ENCODE measurements around the gene ALDH16A1.

The ALDH16A1 gene

DNA sequence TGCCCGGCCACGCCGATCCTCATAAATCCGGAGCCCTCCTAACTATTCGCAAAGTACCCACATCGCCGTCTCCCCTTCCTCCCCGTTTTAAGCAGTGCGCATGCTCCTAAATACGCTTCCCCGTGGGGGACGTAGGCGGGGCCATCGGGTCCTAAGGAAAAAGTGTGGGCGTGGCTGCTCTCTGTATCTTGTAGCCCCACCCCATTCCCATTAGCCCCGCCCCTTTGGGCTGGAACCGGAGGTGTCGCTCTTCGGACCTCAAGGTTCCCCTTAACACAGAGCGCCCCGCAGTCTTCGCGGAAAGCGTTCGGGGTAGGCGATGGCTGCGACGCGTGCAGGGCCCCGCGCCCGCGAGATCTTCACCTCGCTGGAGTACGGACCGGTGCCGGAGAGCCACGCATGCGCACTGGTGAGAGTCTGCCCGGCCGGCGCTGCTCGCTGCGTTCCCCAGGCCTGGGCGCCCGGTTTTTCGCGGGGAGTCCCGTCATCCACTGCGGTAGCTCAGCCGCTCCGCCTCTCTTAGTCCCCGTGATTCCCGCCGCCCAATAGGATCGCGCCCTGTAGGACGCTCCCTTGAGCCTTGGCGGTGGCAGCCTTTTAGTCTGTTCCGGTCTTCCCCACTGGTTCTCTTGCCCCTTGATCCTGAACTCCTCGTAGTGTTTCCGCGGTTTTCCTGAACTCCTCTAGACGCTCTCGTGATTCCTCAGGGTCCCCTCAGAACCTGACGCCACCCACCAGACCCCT, at the start of gene ALDH16A1:
Gene ALDH16A1 (plus strand): TSS at position 213 of the 744 bp plus-strand sequence. CDS start 107 bp downstream, at position 320.
- H3K9ac ChIP-seq (ENCODE audit: low read length in 2 of 2) = peak within 1 kb of the TSS; percentile 92 to 97
- peaks cover 0 to 6% of the 10 kb centered on the region in 2 donors for H3K36me3 ChIP-seq (ENCODE audit: control insufficient read depth in 2 of 2, insufficient read depth in 2 of 2, low read length in 2 of 2)
- H3K4me1 ChIP-seq (ENCODE audit: control insufficient read depth, insufficient read depth, low read length) = peaks cover 13% of the 10 kb centered on the region
- no peaks in the 10 kb centered on the region for H3K9me3 ChIP-seq (ENCODE audit: control insufficient read depth in 2 of 2, low read length in 2 of 2)
- H3K27me3 ChIP-seq (ENCODE audit: control insufficient read depth in 1 of 2, insufficient read depth in 2 of 2, low read length in 2 of 2) = no peaks in the 10 kb centered on the region
- peak within 1 kb of the TSS; percentile 82 to 95 for H3K4me3 ChIP-seq (ENCODE audit: low read length in 2 of 2)
- H3K27ac ChIP-seq (ENCODE audit: low read length) = peak within 1 kb of the TSS; percentile 98

DNA sequence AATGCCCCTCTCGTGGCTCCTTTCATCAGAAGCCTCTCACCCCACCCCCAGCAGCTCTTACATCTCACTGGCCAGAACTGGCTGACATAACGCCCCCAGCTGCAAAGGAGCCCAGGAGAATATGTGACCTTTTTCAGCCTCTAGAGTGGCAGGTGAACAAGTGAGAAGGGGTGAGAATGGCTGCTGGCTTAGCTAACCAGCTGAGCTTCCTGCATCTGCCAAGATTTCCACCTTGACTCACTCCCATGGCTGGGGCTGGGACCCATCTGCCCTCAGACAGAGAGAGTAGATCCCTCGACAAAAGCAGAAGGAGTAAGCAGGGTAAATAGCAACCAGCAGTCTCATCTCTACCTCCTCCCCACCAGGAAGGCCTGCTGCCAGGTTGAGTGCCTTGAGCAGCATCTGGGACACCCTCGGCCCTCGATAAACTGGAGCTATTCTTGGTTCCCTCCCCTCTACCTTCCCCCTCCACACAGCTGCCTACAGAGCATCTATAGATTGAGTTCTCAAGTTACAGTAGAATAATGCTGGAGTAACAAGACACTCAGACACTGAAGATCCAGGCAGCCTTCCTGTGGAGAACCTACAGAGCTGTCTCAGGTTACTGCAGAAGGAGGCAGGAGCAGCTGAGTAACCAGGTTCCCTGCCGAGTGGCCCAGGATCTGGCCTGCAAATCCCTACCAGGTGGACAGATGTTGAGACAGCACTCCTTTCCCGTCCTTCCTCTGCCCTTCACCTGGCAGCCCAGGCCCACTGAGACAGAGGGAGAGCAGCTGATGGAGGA, 49.4 kb upstream of the ALDH16A1 start:
- Histone ChIP-seq H3K9ac (ENCODE audit: low read length in 2 of 2) (no peak overlapping the region), H3K9me3 (ENCODE audit: control insufficient read depth in 2 of 2, low read length in 2 of 2) (no peaks in the 10 kb centered on the region), H3K4me3 (ENCODE audit: low read length in 2 of 2) (no peak overlapping the region), H3K27me3 (ENCODE audit: control insufficient read depth in 1 of 2, insufficient read depth in 2 of 2, low read length in 2 of 2) (peaks cover 0 to 2% of the 10 kb centered on the region in 2 donors), H3K4me1 (ENCODE audit: control insufficient read depth, insufficient read depth, low read length) (no peaks in the 10 kb centered on the region), H3K36me3 (ENCODE audit: control insufficient read depth in 2 of 2, insufficient read depth in 2 of 2, low read length in 2 of 2) (no peaks in the 10 kb centered on the region), H3K27ac (ENCODE audit: low read length) (no peak overlapping the region)

DNA sequence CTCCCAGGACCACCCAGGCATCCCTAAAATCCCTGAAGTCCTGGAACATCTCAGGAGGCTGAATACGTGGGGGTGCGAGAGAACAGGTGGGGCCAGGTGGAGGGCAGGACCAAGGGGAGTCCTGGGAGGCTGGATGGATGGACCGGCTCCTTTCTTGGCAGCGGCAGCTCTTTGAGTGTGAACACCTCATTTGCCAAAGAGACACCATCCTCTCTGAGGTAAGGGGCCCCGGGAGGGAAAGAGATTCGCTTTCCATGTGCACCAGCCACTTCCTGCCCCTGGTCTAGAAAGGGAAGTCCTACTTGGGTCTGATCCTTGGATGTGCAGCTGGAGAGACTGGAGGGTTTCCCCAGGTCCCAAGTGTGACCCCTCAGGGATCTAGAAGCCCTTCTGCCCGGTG, 45.9 kb upstream of the ALDH16A1 start:
- no peaks in the 10 kb centered on the region for H3K9me3 ChIP-seq (ENCODE audit: control insufficient read depth in 2 of 2, low read length in 2 of 2)
- no peaks in the 10 kb centered on the region for H3K36me3 ChIP-seq (ENCODE audit: control insufficient read depth in 2 of 2, insufficient read depth in 2 of 2, low read length in 2 of 2)
- H3K4me1 ChIP-seq (ENCODE audit: control insufficient read depth, insufficient read depth, low read length) = no peaks in the 10 kb centered on the region
- H3K4me3 ChIP-seq (ENCODE audit: low read length in 2 of 2) = no peak overlapping the region
- peaks cover 4 to 5% of the 10 kb centered on the region in 2 donors for H3K27me3 ChIP-seq (ENCODE audit: control insufficient read depth in 1 of 2, insufficient read depth in 2 of 2, low read length in 2 of 2)
- no peak overlapping the region for H3K9ac ChIP-seq (ENCODE audit: low read length in 2 of 2)
- no peak overlapping the region for H3K27ac ChIP-seq (ENCODE audit: low read length)

DNA sequence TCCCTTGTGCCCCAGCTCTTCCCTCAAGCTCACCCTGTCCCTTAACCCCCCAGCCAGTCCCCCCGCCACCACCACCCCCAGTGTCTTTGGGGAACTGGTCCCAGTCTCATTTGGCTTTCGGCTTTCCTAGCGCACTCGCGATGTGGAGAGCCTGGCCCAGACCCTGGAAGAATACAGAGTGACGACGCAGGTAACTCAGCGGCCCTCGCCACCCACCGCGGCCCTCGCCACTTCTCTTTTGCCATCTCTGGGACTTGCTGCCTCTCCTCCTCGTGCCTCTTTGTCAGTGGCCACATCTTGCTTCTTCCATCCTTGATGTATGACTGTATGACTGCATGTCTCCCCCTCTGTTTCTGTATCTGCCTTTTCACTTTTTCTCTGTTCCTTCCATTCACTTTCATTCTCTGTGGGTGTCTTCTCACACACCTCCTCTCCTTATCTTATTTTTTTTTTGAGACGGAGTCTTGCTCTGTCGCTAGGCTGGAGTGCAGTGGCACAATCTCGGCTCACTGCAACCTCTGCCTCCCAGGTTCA, 45.5 kb upstream of the ALDH16A1 start:
- H3K9ac ChIP-seq (ENCODE audit: low read length in 2 of 2) = no peak overlapping the region
- no peak overlapping the region for H3K4me3 ChIP-seq (ENCODE audit: low read length in 2 of 2)
- no peaks in the 10 kb centered on the region for H3K4me1 ChIP-seq (ENCODE audit: control insufficient read depth, insufficient read depth, low read length)
- H3K27me3 ChIP-seq (ENCODE audit: control insufficient read depth in 1 of 2, insufficient read depth in 2 of 2, low read length in 2 of 2) = peaks cover 4 to 9% of the 10 kb centered on the region in 2 donors
- no peaks in the 10 kb centered on the region for H3K9me3 ChIP-seq (ENCODE audit: control insufficient read depth in 2 of 2, low read length in 2 of 2)
- H3K36me3 ChIP-seq (ENCODE audit: control insufficient read depth in 2 of 2, insufficient read depth in 2 of 2, low read length in 2 of 2) = no peaks in the 10 kb centered on the region
- H3K27ac ChIP-seq (ENCODE audit: low read length) = no peak overlapping the region

DNA sequence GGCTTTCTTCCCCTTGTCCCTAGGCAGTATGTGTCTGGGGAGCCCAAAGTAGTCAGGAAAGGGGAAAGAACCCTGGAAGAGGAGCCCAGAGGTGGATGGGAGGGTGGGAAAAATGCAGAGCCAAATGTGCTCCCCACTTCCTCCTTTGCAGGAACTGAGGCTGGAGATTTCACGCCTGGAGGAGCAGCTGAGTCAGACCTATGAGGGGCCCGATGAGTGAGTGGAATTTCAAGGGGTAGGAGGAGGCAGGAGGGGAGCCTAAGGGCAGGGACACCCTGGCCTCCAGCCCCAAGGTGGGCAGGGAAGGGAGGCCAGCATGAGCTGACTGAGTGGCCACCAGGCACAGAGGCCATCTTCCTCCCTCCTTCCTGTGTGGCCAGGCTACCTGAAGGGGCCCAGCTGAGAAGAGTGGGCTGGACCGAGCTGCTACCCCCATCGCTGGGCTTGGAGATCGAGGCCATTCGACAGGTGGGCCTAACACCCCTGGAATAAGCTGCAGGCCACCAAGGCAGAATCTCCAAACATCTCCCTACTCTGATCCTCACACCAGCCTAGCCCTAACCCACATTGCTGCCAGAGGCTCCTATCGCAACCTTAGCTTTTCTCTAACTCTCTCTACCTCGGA, 44.1 kb upstream of the ALDH16A1 start:
- no peak overlapping the region for H3K9ac ChIP-seq (ENCODE audit: low read length in 2 of 2)
- H3K4me3 ChIP-seq (ENCODE audit: low read length in 2 of 2) = no peak overlapping the region

DNA sequence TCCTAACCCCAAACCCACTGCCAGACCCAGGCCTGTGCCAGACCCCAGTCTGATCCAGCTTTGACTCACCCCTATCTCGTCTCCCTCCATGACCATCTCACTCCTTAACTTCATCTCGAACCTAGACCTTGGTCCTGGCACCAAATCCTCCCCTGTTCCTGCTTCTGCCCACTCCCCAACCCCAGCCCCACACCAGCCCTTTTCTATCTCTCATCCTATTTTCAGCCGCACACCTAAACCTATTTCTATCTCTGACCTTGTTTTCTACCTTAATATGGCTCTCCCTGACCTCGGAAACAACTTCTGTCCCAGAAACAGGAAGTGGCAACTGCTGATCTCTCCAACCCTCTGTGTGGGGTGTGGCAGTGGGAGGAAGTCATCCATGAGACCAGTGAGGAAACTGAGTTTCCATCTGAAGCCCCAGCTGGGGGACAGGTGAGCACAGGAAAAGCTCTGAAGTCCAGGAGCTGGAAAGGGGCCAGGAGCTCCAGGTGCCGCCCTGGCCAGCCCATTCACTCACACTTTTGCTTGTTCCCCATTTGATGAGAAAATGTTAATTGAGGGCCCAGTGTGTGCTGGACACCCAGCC, 43.5 kb upstream of the ALDH16A1 start:
- Histone ChIP-seq H3K9me3 (ENCODE audit: control insufficient read depth in 2 of 2, low read length in 2 of 2) (no peaks in the 10 kb centered on the region), H3K4me3 (ENCODE audit: low read length in 2 of 2) (no peak overlapping the region), H3K4me1 (ENCODE audit: control insufficient read depth, insufficient read depth, low read length) (no peaks in the 10 kb centered on the region), H3K27me3 (ENCODE audit: control insufficient read depth in 1 of 2, insufficient read depth in 2 of 2, low read length in 2 of 2) (peaks cover 6 to 10% of the 10 kb centered on the region in 2 donors), H3K36me3 (ENCODE audit: control insufficient read depth in 2 of 2, insufficient read depth in 2 of 2, low read length in 2 of 2) (no peaks in the 10 kb centered on the region), H3K27ac (ENCODE audit: low read length) (no peak overlapping the region), H3K9ac (ENCODE audit: low read length in 2 of 2) (no peak overlapping the region)

More for the DNA sequence above, 44.1 kb upstream of the ALDH16A1 start:
- Histone ChIP-seq H3K4me1 (ENCODE audit: control insufficient read depth, insufficient read depth, low read length) (no peaks in the 10 kb centered on the region), H3K36me3 (ENCODE audit: control insufficient read depth in 2 of 2, insufficient read depth in 2 of 2, low read length in 2 of 2) (no peaks in the 10 kb centered on the region), H3K27me3 (ENCODE audit: control insufficient read depth in 1 of 2, insufficient read depth in 2 of 2, low read length in 2 of 2) (peaks cover 4 to 10% of the 10 kb centered on the region in 2 donors), H3K9me3 (ENCODE audit: control insufficient read depth in 2 of 2, low read length in 2 of 2) (no peaks in the 10 kb centered on the region), H3K27ac (ENCODE audit: low read length) (no peak overlapping the region)

DNA sequence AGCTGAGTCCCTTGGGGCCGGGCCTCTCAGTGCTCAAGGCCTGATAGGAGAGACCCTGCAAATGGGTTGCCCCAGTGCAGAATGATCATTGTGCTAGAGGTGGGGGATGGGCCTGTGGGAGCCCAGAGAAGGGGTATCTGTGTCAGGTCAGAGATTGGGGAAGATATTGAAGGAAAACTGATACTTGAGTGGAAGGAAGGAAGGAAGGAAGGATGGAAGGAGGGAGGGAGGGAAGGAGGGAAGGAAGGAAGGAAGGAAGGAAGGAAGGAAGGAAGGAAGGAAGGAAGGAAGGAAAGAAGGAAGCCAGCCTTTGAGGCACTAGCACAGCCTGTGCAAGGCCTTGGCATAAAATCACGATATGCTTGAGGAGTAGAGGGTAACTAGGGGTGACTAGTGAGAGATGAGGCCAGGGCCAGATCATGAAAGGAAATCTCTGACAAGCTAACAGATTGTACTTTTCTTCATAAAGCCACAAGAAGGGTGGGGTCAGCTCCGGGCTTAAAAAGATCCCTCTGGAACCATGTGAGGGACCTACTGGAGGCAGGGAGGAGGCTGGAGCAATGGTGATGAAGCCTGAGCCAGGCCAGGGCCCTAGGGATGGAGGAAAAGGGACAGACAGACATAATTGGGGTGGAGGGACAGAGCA, 41.2 kb upstream of the ALDH16A1 start:
- Histone ChIP-seq H3K4me1 (ENCODE audit: control insufficient read depth, insufficient read depth, low read length) (no peaks in the 10 kb centered on the region), H3K27me3 (ENCODE audit: control insufficient read depth in 1 of 2, insufficient read depth in 2 of 2, low read length in 2 of 2) (peaks cover 4 to 22% of the 10 kb centered on the region in 2 donors), H3K4me3 (ENCODE audit: low read length in 2 of 2) (no peak overlapping the region), H3K9ac (ENCODE audit: low read length in 2 of 2) (no peak overlapping the region), H3K36me3 (ENCODE audit: control insufficient read depth in 2 of 2, insufficient read depth in 2 of 2, low read length in 2 of 2) (no peaks in the 10 kb centered on the region), H3K27ac (ENCODE audit: low read length) (no peak overlapping the region), H3K9me3 (ENCODE audit: control insufficient read depth in 2 of 2, low read length in 2 of 2) (no peaks in the 10 kb centered on the region)

DNA sequence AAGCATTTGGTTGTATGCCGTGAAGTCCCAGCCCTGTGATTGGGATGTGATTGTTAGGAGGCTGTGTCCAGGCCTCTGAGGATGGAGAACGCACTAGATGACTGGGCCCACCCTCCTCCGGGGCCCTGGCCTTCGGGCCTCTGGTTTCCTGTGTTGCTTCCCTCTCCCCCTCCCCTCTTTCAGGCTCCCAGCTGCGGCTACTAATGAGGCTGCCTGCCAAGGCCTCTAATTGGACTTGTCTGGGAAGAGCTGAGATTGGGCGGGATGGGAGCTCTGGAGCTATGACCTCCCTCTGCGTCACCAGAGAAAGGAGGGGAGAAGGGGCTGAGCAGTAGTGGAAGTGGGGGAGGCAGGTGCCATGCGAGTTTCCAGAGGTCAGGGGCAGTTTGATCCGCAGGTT, 39.7 kb upstream of the ALDH16A1 start:
- H3K36me3 ChIP-seq (ENCODE audit: control insufficient read depth in 2 of 2, insufficient read depth in 2 of 2, low read length in 2 of 2) = no peaks in the 10 kb centered on the region
- no peak overlapping the region for H3K27ac ChIP-seq (ENCODE audit: low read length)
- H3K27me3 ChIP-seq (ENCODE audit: control insufficient read depth in 1 of 2, insufficient read depth in 2 of 2, low read length in 2 of 2) = peaks cover 11 to 31% of the 10 kb centered on the region in 2 donors
- no peak overlapping the region for H3K9ac ChIP-seq (ENCODE audit: low read length in 2 of 2)
- H3K9me3 ChIP-seq (ENCODE audit: control insufficient read depth in 2 of 2, low read length in 2 of 2) = no peaks in the 10 kb centered on the region
- no peaks in the 10 kb centered on the region for H3K4me1 ChIP-seq (ENCODE audit: control insufficient read depth, insufficient read depth, low read length)
- H3K4me3 ChIP-seq (ENCODE audit: low read length in 2 of 2) = no peak overlapping the region

DNA sequence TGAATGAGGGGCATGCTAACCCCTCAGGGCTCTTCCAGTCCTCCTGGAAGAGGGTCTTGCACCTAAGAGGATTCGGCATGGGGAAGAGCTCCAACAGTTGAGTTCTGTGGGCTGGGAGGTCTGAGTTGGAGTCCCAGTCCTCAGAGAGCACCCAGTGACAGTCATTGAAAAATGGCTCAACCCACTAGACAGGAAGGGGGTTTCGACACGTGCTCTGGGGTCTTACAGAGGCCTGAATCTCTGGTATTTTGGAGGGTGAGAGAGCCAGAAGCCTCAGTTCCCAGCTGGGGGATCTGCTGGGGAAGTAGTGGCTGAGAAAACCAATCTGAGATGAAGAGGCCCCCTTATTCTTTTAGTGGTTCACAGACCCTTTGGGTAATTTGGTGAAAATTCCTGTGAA, 38.8 kb upstream of the ALDH16A1 start:
- Histone ChIP-seq H3K4me3 (ENCODE audit: low read length in 2 of 2) (no peak overlapping the region), H3K4me1 (ENCODE audit: control insufficient read depth, insufficient read depth, low read length) (no peaks in the 10 kb centered on the region), H3K9me3 (ENCODE audit: control insufficient read depth in 2 of 2, low read length in 2 of 2) (no peaks in the 10 kb centered on the region), H3K27me3 (ENCODE audit: control insufficient read depth in 1 of 2, insufficient read depth in 2 of 2, low read length in 2 of 2) (peaks cover 16 to 36% of the 10 kb centered on the region in 2 donors), H3K27ac (ENCODE audit: low read length) (no peak overlapping the region), H3K9ac (ENCODE audit: low read length in 2 of 2) (no peak overlapping the region), H3K36me3 (ENCODE audit: control insufficient read depth in 2 of 2, insufficient read depth in 2 of 2, low read length in 2 of 2) (no peaks in the 10 kb centered on the region)

Measured in stomach smooth muscle (tissue), 2 donors.